GF-D8 (cell line): Measurements from ENCODE around the gene PAPSS1.

Source experiments
- DNase-seq: peaks from one replicate; lab custom pipeline; 2025; lab: John Stamatoyannopoulos, UW

PAPSS1 gene

GRCh38 chr4:107629318-107629717, 90.7 kb downstream of the PAPSS1 start:
- peak; percentile 2 for DNase-seq

- DNase-seq: no peak
Measured at GRCh38 chr4:107625391-107625902, 94.6 kb downstream of the PAPSS1 start.

- DNase-seq: no peak
Measured at GRCh38 chr4:107624024-107624423, 96.0 kb downstream of the PAPSS1 start.

GRCh38 chr4:107622006-107622405, 98.0 kb downstream of the PAPSS1 start:
- no peak for DNase-seq

GRCh38 chr4:107619731-107620130, 100.3 kb downstream of the PAPSS1 start:
- no peak for DNase-seq

GRCh38 chr4:107619066-107619465, 101.0 kb downstream of the PAPSS1 start:
- DNase-seq: no peak

GRCh38 chr4:107618656-107619055, 101.4 kb downstream of the PAPSS1 start:
- no peak for DNase-seq

- DNase-seq: no peak
Measured at GRCh38 chr4:107616838-107617389, 103.1 kb downstream of the PAPSS1 start.

GRCh38 chr4:107615809-107616208, 104.2 kb downstream of the PAPSS1 start:
- no peak for DNase-seq

GRCh38 chr4:107603430-107603829, 116.6 kb downstream of the PAPSS1 start:
- DNase-seq: no peak

GRCh38 chr4:107600983-107601382, 119.1 kb downstream of the PAPSS1 start:
- no peak for DNase-seq

- DNase-seq: no peak
Measured at GRCh38 chr4:107600436-107600835, 119.6 kb downstream of the PAPSS1 start.

- DNase-seq: no peak
Measured at GRCh38 chr4:107599841-107600240, 120.2 kb downstream of the PAPSS1 start.

- no peak for DNase-seq
Measured at GRCh38 chr4:107593230-107593629, 126.8 kb downstream of the PAPSS1 start.

GRCh38 chr4:107592519-107592918, 127.5 kb downstream of the PAPSS1 start:
- no peak for DNase-seq

- DNase-seq: no peak
Measured at GRCh38 chr4:107589269-107589668, 130.8 kb downstream of the PAPSS1 start.

- no peak for DNase-seq
Measured at GRCh38 chr4:107586371-107586770, 133.7 kb downstream of the PAPSS1 start.

- DNase-seq: no peak
Measured at GRCh38 chr4:107579099-107579498, 140.9 kb downstream of the PAPSS1 start.

- no peak for DNase-seq
Measured at GRCh38 chr4:107578321-107578720, 141.7 kb downstream of the PAPSS1 start.

GRCh38 chr4:107577743-107578142, 142.3 kb downstream of the PAPSS1 start:
- no peak for DNase-seq

GRCh38 chr4:107575243-107575642, 144.8 kb downstream of the PAPSS1 start:
- DNase-seq: no peak

GRCh38 chr4:107572281-107572680, 147.8 kb downstream of the PAPSS1 start:
- DNase-seq: no peak

GRCh38 chr4:107570952-107571351, 149.1 kb downstream of the PAPSS1 start:
- DNase-seq: no peak

GRCh38 chr4:107564326-107564725, 155.7 kb downstream of the PAPSS1 start:
- no peak for DNase-seq
